Measurements from ENCODE around the gene KNSTRN. TPM values are rescaled to one million over a fixed set of nuclear protein-coding genes. Genes with fewer than 3 reads are reported as not detected.

Gene KNSTRN
- total and polyA plus RNA-seq, 2 of the 13 experiments (the other 11 are each of a cell fraction or from before 2014, with no cell fraction given) = 20.3 to 62.3 TPM

- no peak for TF ChIP-seq ZNF251 (CRISPR knock-in tag; IDR thresholded peaks at IDR 0.05)
- no peak for TF ChIP-seq SRF (IDR thresholded peaks at IDR 0.05; ENCODE audit: low read depth, low read length)
- 0 out of 2 replicates have a peak, but pooled peaks have one; percentile 27 for TF ChIP-seq ZNF619 (CRISPR knock-in tag; IDR thresholded peaks at IDR 0.05)
- no peak for TF ChIP-seq NFYB (CRISPR knock-in tag; IDR thresholded peaks at IDR 0.05)
- TF ChIP-seq REL (CRISPR knock-in tag; conservative IDR thresholded peaks at IDR 0.05) = no peak
- no peak; the same call in 1 of the 2 replicates for TF ChIP-seq SPEN (CRISPR knock-in tag; IDR thresholded peaks at IDR 0.05; ENCODE audit: low read depth)
- TF ChIP-seq ZNF564 (CRISPR knock-in tag; IDR thresholded peaks at IDR 0.05) = no peak
- no peak for TF ChIP-seq SP2 (CRISPR knock-in tag; IDR thresholded peaks at IDR 0.05)
- TF ChIP-seq MLXIP (CRISPR knock-in tag; IDR thresholded peaks at IDR 0.05; ENCODE audit: borderline replicate concordance) = no peak
- 0 out of 2 replicates have a peak, but pooled peaks have one; percentile 44 for TF ChIP-seq HOXA5 (CRISPR knock-in tag; IDR thresholded peaks at IDR 0.05)
- no peak for TF ChIP-seq ZHX2 (IDR thresholded peaks at IDR 0.05; ENCODE audit: low read depth)
- no peak for TF ChIP-seq ZHX2 (CRISPR knock-in tag; IDR thresholded peaks at IDR 0.05; ENCODE audit: borderline replicate concordance)
- no peak for TF ChIP-seq MIXL1 (CRISPR knock-in tag; IDR thresholded peaks at IDR 0.05)
- no peak for TF ChIP-seq HMGA1 (CRISPR knock-in tag; conservative IDR thresholded peaks at IDR 0.05)
- TF ChIP-seq KDM5B (CRISPR knock-in tag; IDR thresholded peaks at IDR 0.05; ENCODE audit: borderline replicate concordance) = no peak
- TF ChIP-seq ZNF75D (CRISPR knock-in tag; IDR thresholded peaks at IDR 0.05; ENCODE audit: borderline replicate concordance) = no peak
- 0 out of 2 replicates have a peak, but pooled peaks have one; percentile 65 for TF ChIP-seq HIC2 (CRISPR knock-in tag; IDR thresholded peaks at IDR 0.05; ENCODE audit: low read depth)
- TF ChIP-seq RFXANK (CRISPR knock-in tag; IDR thresholded peaks at IDR 0.05) = no peak
Observed at GRCh38 chr15:40340740-40341400, 41.7 kb upstream of the KNSTRN start, which contains the start of gene CCDC9B (continued).
